Hematopoietic multipotent progenitor cell treated with erythropoietin and hydrocortisone succinate and interleukin-3 and kit ligand, for 6 days (in vitro differentiated cells): Measurements from ENCODE around the gene EOGT.

ENCODE experiments used
- DNase-seq: peaks from one replicate; pipeline ENCODE4 v3.0.0-alpha.2; 2015

Gene EOGT

GRCh38 chr3:68953816-68954444 lies 59.6 kb downstream of the EOGT start:
- no peak for DNase-seq

GRCh38 chr3:68945225-68945624 lies 68.3 kb downstream of the EOGT start:
- no peak for DNase-seq

GRCh38 chr3:68943753-68944500 lies 69.6 kb downstream of the EOGT start:
- no peak for DNase-seq

GRCh38 chr3:68941055-68941454 lies 72.4 kb downstream of the EOGT start:
- no peak for DNase-seq

GRCh38 chr3:68936856-68937255 lies 76.6 kb downstream of the EOGT start:
- DNase-seq: no peak

- no peak for DNase-seq
These were observed 77.7 kb downstream of the EOGT start for GRCh38 chr3:68935778-68936177.

GRCh38 chr3:68931406-68932149 lies 81.9 kb downstream of the EOGT start:
- DNase-seq: no peak
